ENCODE results near the gene NSF.

NSF gene

GRCh38 chr17:46726206-46726605, 135.7 kb downstream of the NSF start:
- no peaks in the 10 kb centered on the region for H3K27me3 ChIP-seq (ENCODE audit: insufficient read depth, poor library complexity, severe bottlenecking)
- TF ChIP-seq POLR2AphosphoS5 (IDR thresholded peaks at IDR 0.05; ENCODE audit: low read depth) (no peak), GABPA (IDR thresholded peaks at IDR 0.05; ENCODE audit: low read depth) (no peak), REST (IDR thresholded peaks at IDR 0.05; ENCODE audit: insufficient replicate concordance, low read depth) (no peak), SPI1 (IDR thresholded peaks at IDR 0.05; ENCODE audit: borderline replicate concordance, low read depth) (no peak)
- TF ChIP-seq, protein P1, sequence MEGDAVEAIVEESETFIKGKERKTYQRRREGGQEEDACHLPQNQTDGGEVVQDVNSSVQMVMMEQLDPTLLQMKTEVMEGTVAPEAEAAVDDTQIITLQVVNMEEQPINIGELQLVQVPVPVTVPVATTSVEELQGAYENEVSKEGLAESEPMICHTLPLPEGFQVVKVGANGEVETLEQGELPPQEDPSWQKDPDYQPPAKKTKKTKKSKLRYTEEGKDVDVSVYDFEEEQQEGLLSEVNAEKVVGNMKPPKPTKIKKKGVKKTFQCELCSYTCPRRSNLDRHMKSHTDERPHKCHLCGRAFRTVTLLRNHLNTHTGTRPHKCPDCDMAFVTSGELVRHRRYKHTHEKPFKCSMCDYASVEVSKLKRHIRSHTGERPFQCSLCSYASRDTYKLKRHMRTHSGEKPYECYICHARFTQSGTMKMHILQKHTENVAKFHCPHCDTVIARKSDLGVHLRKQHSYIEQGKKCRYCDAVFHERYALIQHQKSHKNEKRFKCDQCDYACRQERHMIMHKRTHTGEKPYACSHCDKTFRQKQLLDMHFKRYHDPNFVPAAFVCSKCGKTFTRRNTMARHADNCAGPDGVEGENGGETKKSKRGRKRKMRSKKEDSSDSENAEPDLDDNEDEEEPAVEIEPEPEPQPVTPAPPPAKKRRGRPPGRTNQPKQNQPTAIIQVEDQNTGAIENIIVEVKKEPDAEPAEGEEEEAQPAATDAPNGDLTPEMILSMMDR (IDR thresholded peaks at IDR 0.05; ENCODE audit: insufficient read depth, low read length) = no peak
- no peak overlapping the region for H3K4me3 ChIP-seq (replicated peaks; ENCODE audit: insufficient read depth, low read length)
- no peak for DNase-seq (ENCODE audit: low read depth in 1 of 2, low spot score in 1 of 2)
- no peak overlapping the region for H3K27ac ChIP-seq (replicated peaks)

- TF ChIP-seq GABPA (IDR thresholded peaks at IDR 0.05; ENCODE audit: low read depth) = no peak
- TF ChIP-seq, protein P1 (IDR thresholded peaks at IDR 0.05; ENCODE audit: insufficient read depth, low read length) = no peak
- no peak for TF ChIP-seq REST (IDR thresholded peaks at IDR 0.05; ENCODE audit: insufficient replicate concordance, low read depth)
- TF ChIP-seq SPI1 (IDR thresholded peaks at IDR 0.05; ENCODE audit: borderline replicate concordance, low read depth) = no peak
- no peak for TF ChIP-seq POLR2AphosphoS5 (IDR thresholded peaks at IDR 0.05; ENCODE audit: low read depth)
- no peak for DNase-seq (ENCODE audit: low read depth in 1 of 2, low spot score in 1 of 2)
- H3K4me3 ChIP-seq (replicated peaks; ENCODE audit: insufficient read depth, low read length) = no peak overlapping the region
- H3K27me3 ChIP-seq (ENCODE audit: insufficient read depth, poor library complexity, severe bottlenecking) = no peaks in the 10 kb centered on the region
- H3K27ac ChIP-seq (replicated peaks) = no peak overlapping the region
Observed at GRCh38 chr17:46727572-46728348, 137.3 kb downstream of the NSF start.

GRCh38 chr17:46730026-46730425, 139.6 kb downstream of the NSF start:
- DNase-seq (ENCODE audit: low read depth in 1 of 2, low spot score in 1 of 2) = no peak
- no peak overlapping the region for H3K4me3 ChIP-seq (replicated peaks; ENCODE audit: insufficient read depth, low read length)
- TF ChIP-seq REST (IDR thresholded peaks at IDR 0.05; ENCODE audit: insufficient replicate concordance, low read depth) (no peak), SPI1 (IDR thresholded peaks at IDR 0.05; ENCODE audit: borderline replicate concordance, low read depth) (no peak), GABPA (IDR thresholded peaks at IDR 0.05; ENCODE audit: low read depth) (no peak), POLR2AphosphoS5 (IDR thresholded peaks at IDR 0.05; ENCODE audit: low read depth) (no peak)
- TF ChIP-seq, protein P1 (IDR thresholded peaks at IDR 0.05; ENCODE audit: insufficient read depth, low read length) = no peak
- H3K27me3 ChIP-seq (ENCODE audit: insufficient read depth, poor library complexity, severe bottlenecking) = no peaks in the 10 kb centered on the region
- no peak overlapping the region for H3K27ac ChIP-seq (replicated peaks)

Data from HL-60 (cell line).